WTC11 (cell line): Measurements from ENCODE around the gene TRPV2. TPM values are rescaled to one million over a fixed set of nuclear protein-coding genes. Genes with fewer than 3 reads are reported as not detected.

ENCODE experiments used
- ATAC-seq: fragments of 200-7000 bp; cut with Tn5 transposase; 2 replicates; pipeline ENCODE4 v1.10.0; 2021; ENCODE audit warnings: mild to moderate bottlenecking, moderate library complexity
- CTCF ChIA-PET: fragments of 300-600 bp; sonication (Branson Sonifier 250); formaldehyde crosslinking; loops from one replicate; lab custom pipeline; 2021; ENCODE audit warnings: antibody characterized with exemption; lab: Charles Lee
- POLR2A ChIA-PET: fragments of 350-600 bp; sonication (Branson Sonifier 250); formaldehyde crosslinking; loops from one replicate; lab custom pipeline; 2021; ENCODE audit warnings: antibody characterized with exemption; lab: Charles Lee
- DNase-seq: peaks from one replicate; pipeline ENCODE4 v3.0.0; 2021; ENCODE audit warnings: low spot score
- H3K27ac Mint-ChIP-seq: 2 replicates; pipeline ENCODE4 v1.8.0; 2021; ENCODE audit warnings: mixed read lengths
- H3K27me3 Mint-ChIP-seq: 2 replicates; pipeline ENCODE4 v1.8.0; 2021; ENCODE audit warnings: low read depth, mild to moderate bottlenecking, moderate library complexity, mixed read lengths
- H3K36me3 Mint-ChIP-seq: 2 replicates; pipeline ENCODE4 v1.8.0; 2021; ENCODE audit warnings: mixed read lengths
- H3K4me1 Mint-ChIP-seq: 2 replicates; pipeline ENCODE4 v1.8.0; 2022; ENCODE audit warnings: mixed read lengths
- H3K4me3 Mint-ChIP-seq: 2 replicates; pipeline ENCODE4 v1.8.0; 2021; ENCODE audit warnings: mild to moderate bottlenecking, moderate library complexity, mixed read lengths
- H3K9me3 Mint-ChIP-seq: 2 replicates; pipeline ENCODE4 v1.8.0; 2021; ENCODE audit warnings: mixed read lengths
- AR ChIP-seq: fragments of 250-450 bp; sonication (Bioruptor Pico); IDR thresholded peaks from 2 replicates; pipeline ENCODE4 v1.9.0; 2021; ENCODE audit warnings: mild to moderate bottlenecking
- ARID4B ChIP-seq: sonication (generic); formaldehyde crosslinking; IDR thresholded peaks from 2 replicates; pipeline ENCODE4 v1.8.0; 2023; ENCODE audit warnings: missing genetic modification reagents, mild to moderate bottlenecking, borderline replicate concordance
- CREM ChIP-seq: sonication (generic); formaldehyde crosslinking; IDR thresholded peaks from 2 replicates; pipeline ENCODE4 v1.8.1; 2022; ENCODE audit warnings: mild to moderate bottlenecking, missing genetic modification reagents, moderate library complexity
- EMX1 ChIP-seq: fragments of 250-450 bp; sonication (Bioruptor Pico); IDR thresholded peaks from 2 replicates; pipeline ENCODE4 v1.8.0; 2021; ENCODE audit warnings: mild to moderate bottlenecking
- ETV6 ChIP-seq: sonication (generic); formaldehyde crosslinking; IDR thresholded peaks from 2 replicates; pipeline ENCODE4 v1.8.1; 2022; ENCODE audit warnings: mild to moderate bottlenecking, missing genetic modification reagents
- FOXK1 ChIP-seq: sonication (generic); formaldehyde crosslinking; IDR thresholded peaks from 2 replicates; pipeline ENCODE4 v1.8.0; 2022; ENCODE audit warnings: mild to moderate bottlenecking, moderate library complexity, missing genetic modification reagents
- HMGA2 ChIP-seq: fragments of 250-450 bp; sonication (Bioruptor Pico); IDR thresholded peaks from 2 replicates; pipeline ENCODE4 v1.4.0; 2021; ENCODE audit warnings: mild to moderate bottlenecking, moderate library complexity
- NFYB ChIP-seq: sonication (generic); formaldehyde crosslinking; conservative IDR thresholded peaks from 2 replicates; pipeline ENCODE4 v1.8.0; 2022; ENCODE audit warnings: low read depth, missing genetic modification reagents
- RORB ChIP-seq: fragments of 250-450 bp; sonication (Bioruptor Pico); IDR thresholded peaks from 2 replicates; pipeline ENCODE4 v1.9.0; 2021; ENCODE audit warnings: mild to moderate bottlenecking
- SP1 ChIP-seq: sonication (generic); formaldehyde crosslinking; conservative IDR thresholded peaks from 2 replicates; pipeline ENCODE4 v1.8.1; 2022; ENCODE audit warnings: missing genetic modification reagents
- ZMAT4 ChIP-seq: fragments of 250-450 bp; sonication (Bioruptor Pico); IDR thresholded peaks from 2 replicates; pipeline ENCODE4 v1.9.0; 2021; ENCODE audit warnings: mild to moderate bottlenecking
- ZNF219 ChIP-seq: sonication (generic); formaldehyde crosslinking; IDR thresholded peaks from 2 replicates; pipeline ENCODE4 v1.8.0; 2023; ENCODE audit warnings: missing genetic modification reagents, mild to moderate bottlenecking, borderline replicate concordance
- ZNF512 ChIP-seq: sonication (generic); formaldehyde crosslinking; IDR thresholded peaks from 2 replicates; pipeline ENCODE4 v1.8.1; 2022; ENCODE audit warnings: missing genetic modification reagents, borderline replicate concordance
- ZNF532 ChIP-seq: fragments of 250-450 bp; sonication (Bioruptor Pico); IDR thresholded peaks from 2 replicates; pipeline ENCODE4 v1.9.0; 2021; ENCODE audit warnings: mild to moderate bottlenecking, borderline replicate concordance
- ZNF671 ChIP-seq: fragments of 250-450 bp; sonication (Bioruptor Pico); IDR thresholded peaks from 2 replicates; pipeline ENCODE4 v1.8.0; 2021; ENCODE audit warnings: mild to moderate bottlenecking
- total RNA-seq: library from RNA; stranded (reverse); gene quantifications from 3 replicates; pipeline ENCODE4 v1.2.3, GENCODE V29; 2021

Gene TRPV2
- total RNA-seq, 1 experiment from 2014 or later: 3.5 TPM

- TF ChIP-seq HMGA2 (CRISPR knock-in tag) (0 out of 2 replicates have a peak, but pooled peaks have one; percentile 24), ZNF512 (CRISPR knock-in tag) (no peak), NFYB (CRISPR knock-in tag) (peak; percentile 63), AR (CRISPR knock-in tag) (0 out of 2 replicates have a peak, but pooled peaks have one; percentile 33), ARID4B (CRISPR knock-in tag) (peak; percentile 50; the same call in 1 of the 2 replicates), SP1 (CRISPR knock-in tag) (peak; percentile 73; the same call in 1 of the 2 replicates), ZMAT4 (peak; percentile 82; the same call in 1 of the 2 replicates), FOXK1 (CRISPR knock-in tag) (peak; percentile 67; the same call in 1 of the 2 replicates), ZNF671 (CRISPR knock-in tag) (peak; percentile 26; the same call in 1 of the 2 replicates), ETV6 (CRISPR knock-in tag) (no peak), CREM (CRISPR knock-in tag) (0 out of 2 replicates have a peak, but pooled peaks have one; percentile 68), ZNF219 (no peak)
These were observed 34.5 kb upstream of the TRPV2 start, which contains the start of gene UBB (continued) for GRCh38 chr17:16380640-16381495.

GRCh38 chr17:16381496-16381820, 33.9 kb upstream of the TRPV2 start:
- TF ChIP-seq RORB (CRISPR knock-in tag) (no peak), EMX1 (0 out of 2 replicates have a peak, but pooled peaks have one; percentile 76), ZNF532 (0 out of 2 replicates have a peak, but pooled peaks have one; percentile 17)
- H3K36me3 Mint-ChIP-seq: peaks cover 28% of the 10 kb centered on the region
- ATAC-seq: no peak
- POLR2A ChIA-PET: interaction anchor here (1.0 to 1.9 kb wide), 9 partner anchors 16 to 166 kb away, joined by 3 to 13 read pairs (median 7); partner anchors contain the start of genes CENPV, NCOR1 and TRPV2
- CTCF ChIA-PET: interaction anchor here (1.0 to 1.7 kb wide), 6 partner anchors 18 to 140 kb away, joined by 3 to 12 read pairs (median 6); partner anchors contain the start of genes CENPV and TRPV2
- H3K27ac Mint-ChIP-seq: peak overlapping the region; percentile 98
- no peaks in the 10 kb centered on the region for H3K27me3 Mint-ChIP-seq
- H3K9me3 Mint-ChIP-seq: no peaks in the 10 kb centered on the region
- peaks cover 25% of the 10 kb centered on the region for H3K4me1 Mint-ChIP-seq
- peak overlapping the region; percentile 91 for H3K4me3 Mint-ChIP-seq
- DNase-seq: no peak
